ENCODE measurements around the gene LAMA4. TPM values are rescaled to one million over a fixed set of nuclear protein-coding genes. Genes with fewer than 3 reads are reported as not detected.

The LAMA4 gene
- total and polyA plus RNA-seq, 2 of the 13 experiments (the other 11 are each of a cell fraction or from before 2014, with no cell fraction given), result not detected

DNA sequence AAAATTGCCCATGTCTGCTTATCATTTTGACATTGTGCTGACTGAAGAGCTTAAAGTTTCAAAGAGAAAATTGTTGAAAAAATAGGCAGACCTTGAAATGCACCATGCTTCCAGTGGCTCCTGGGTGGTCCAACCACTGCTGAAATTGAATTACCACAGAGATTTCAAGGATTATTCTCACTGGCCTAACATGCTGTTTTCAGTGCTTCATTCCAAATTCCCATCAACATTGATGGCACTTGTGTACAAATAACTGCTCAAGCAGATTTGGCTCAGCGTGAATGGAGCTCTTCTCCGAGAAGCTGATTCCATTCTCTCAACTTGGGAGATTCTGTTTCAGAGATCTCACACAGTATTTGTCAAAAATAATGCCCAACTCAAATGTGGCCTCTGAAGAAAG is 75.5 kb downstream of the LAMA4 start:
- BruUV-seq (replicated peaks), result no TSS peak
- intact Hi-C loops (cut with micrococcal nuclease; ENCODE audit: unreplicated experiment), result no loop called here
- WGBS (ENCODE audit: low lambda C conversion rate), result 34% methylated on average over 2 of the region's 2 CpGs
- in situ Hi-C loops (cut with HindIII; ENCODE audit: extremely low pct_ligation_motif_present, low pct_unique_long_range_greater_than_20kb), result loop anchor here (5.0 kb wide), 1 partner anchor 128 kb away; no protein-coding TSS in a partner anchor
- H3K9me3 ChIP-seq (ENCODE audit: low read length), result no peaks in the 10 kb centered on the region
- no peak for DNase-seq (ENCODE audit: low spot score)
- H3K79me2 ChIP-seq (ENCODE audit: insufficient read depth, low read length), result no peaks in the 10 kb centered on the region
- H4K20me1 ChIP-seq (ENCODE audit: insufficient read depth, low read length), result no peaks in the 10 kb centered on the region
- ChIA-PET POLR2A (no interaction called here), CTCF (ENCODE audit: low intra/inter-chr PET ratio, low total read pairs) (interaction anchor here (1.2 kb wide), 1 partner anchor 133 kb away, joined by 4 read pairs; no protein-coding TSS in a partner anchor)
- H3K4me2 ChIP-seq (ENCODE audit: low read depth, low read length), result no peak overlapping the region
- FAIRE-seq, result no peak
- H3K27me3 ChIP-seq (ENCODE audit: control insufficient read depth in 1 of 2, insufficient read depth in 2 of 2, low read length in 2 of 2), result peaks cover 0 to 5% of the 10 kb centered on the region in 2 experiments; a peak in 2 of 5 replicates
- H2AFZ ChIP-seq (ENCODE audit: low read length), result no peak overlapping the region
- H3K4me3 ChIP-seq (replicated peaks in 1 of 3; ENCODE audit: insufficient read depth in 1 of 3, low read depth in 2 of 3, low read length in 3 of 3), result no peak overlapping the region
- H3K27ac ChIP-seq (ENCODE audit: extremely low read length, insufficient read depth, low read length), result no peak overlapping the region
- no peak overlapping the region for H3K9ac ChIP-seq (ENCODE audit: insufficient read depth, low read depth, low read length)
- no peak for ATAC-seq
- no peaks in the 10 kb centered on the region for H3K4me1 ChIP-seq (ENCODE audit: insufficient read depth, low read length)
- no peaks in the 10 kb centered on the region for H3K36me3 ChIP-seq (replicated peaks in 1 of 2; ENCODE audit: control insufficient read depth in 1 of 2, insufficient read depth in 2 of 2, low read length in 2 of 2)
- TF ChIP-seq, protein P1, sequence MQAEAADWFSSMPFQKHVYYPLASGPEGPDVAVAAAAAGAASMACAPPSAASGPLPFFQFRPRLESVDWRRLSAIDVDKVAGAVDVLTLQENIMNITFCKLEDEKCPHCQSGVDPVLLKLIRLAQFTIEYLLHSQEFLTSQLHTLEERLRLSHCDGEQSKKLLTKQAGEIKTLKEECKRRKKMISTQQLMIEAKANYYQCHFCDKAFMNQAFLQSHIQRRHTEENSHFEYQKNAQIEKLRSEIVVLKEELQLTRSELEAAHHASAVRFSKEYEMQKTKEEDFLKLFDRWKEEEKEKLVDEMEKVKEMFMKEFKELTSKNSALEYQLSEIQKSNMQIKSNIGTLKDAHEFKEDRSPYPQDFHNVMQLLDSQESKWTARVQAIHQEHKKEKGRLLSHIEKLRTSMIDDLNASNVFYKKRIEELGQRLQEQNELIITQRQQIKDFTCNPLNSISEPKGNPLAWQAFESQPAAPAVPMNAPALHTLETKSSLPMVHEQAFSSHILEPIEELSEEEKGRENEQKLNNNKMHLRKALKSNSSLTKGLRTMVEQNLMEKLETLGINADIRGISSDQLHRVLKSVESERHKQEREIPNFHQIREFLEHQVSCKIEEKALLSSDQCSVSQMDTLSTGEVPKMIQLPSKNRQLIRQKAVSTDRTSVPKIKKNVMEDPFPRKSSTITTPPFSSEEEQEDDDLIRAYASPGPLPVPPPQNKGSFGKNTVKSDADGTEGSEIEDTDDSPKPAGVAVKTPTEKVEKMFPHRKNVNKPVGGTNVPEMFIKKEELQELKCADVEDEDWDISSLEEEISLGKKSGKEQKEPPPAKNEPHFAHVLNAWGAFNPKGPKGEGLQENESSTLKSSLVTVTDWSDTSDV (CRISPR knock-in tag; IDR thresholded peaks at IDR 0.05), result no peak
- TF ChIP-seq POGZ (CRISPR knock-in tag; IDR thresholded peaks at IDR 0.05) (no peak), MZF1 (CRISPR knock-in tag; IDR thresholded peaks at IDR 0.05; ENCODE audit: borderline replicate concordance) (no peak), CEBPB (IDR thresholded peaks at IDR 0.05; ENCODE audit: borderline replicate concordance, low read depth, low read length) (no peak), MTA3 (CRISPR knock-in tag; IDR thresholded peaks at IDR 0.05) (no peak), ZNF550 (CRISPR knock-in tag; IDR thresholded peaks at IDR 0.05; ENCODE audit: borderline replicate concordance) (no peak), SP1 (IDR thresholded peaks at IDR 0.05) (no peak), SP1 (CRISPR knock-in tag; IDR thresholded peaks at IDR 0.05) (no peak), ZNF629 (CRISPR knock-in tag; conservative IDR thresholded peaks at IDR 0.05) (no peak), SOX13 (IDR thresholded peaks at IDR 0.05) (no peak), SOX13 (CRISPR knock-in tag; conservative IDR thresholded peaks at IDR 0.05 in 1 of 2, IDR thresholded peaks at IDR 0.05 in 1 of 2) (no peak), FOXA1 (IDR thresholded peaks at IDR 0.05) (no peak), FOXA1 (CRISPR knock-in tag; IDR thresholded peaks at IDR 0.05) (no peak), ZNF143 (CRISPR knock-in tag; IDR thresholded peaks at IDR 0.05) (no peak), ZNF567 (CRISPR knock-in tag; IDR thresholded peaks at IDR 0.05; ENCODE audit: borderline replicate concordance) (no peak), ZMYM3 (CRISPR knock-in tag; IDR thresholded peaks at IDR 0.05) (no peak)
- TF ChIP-seq, protein P2, sequence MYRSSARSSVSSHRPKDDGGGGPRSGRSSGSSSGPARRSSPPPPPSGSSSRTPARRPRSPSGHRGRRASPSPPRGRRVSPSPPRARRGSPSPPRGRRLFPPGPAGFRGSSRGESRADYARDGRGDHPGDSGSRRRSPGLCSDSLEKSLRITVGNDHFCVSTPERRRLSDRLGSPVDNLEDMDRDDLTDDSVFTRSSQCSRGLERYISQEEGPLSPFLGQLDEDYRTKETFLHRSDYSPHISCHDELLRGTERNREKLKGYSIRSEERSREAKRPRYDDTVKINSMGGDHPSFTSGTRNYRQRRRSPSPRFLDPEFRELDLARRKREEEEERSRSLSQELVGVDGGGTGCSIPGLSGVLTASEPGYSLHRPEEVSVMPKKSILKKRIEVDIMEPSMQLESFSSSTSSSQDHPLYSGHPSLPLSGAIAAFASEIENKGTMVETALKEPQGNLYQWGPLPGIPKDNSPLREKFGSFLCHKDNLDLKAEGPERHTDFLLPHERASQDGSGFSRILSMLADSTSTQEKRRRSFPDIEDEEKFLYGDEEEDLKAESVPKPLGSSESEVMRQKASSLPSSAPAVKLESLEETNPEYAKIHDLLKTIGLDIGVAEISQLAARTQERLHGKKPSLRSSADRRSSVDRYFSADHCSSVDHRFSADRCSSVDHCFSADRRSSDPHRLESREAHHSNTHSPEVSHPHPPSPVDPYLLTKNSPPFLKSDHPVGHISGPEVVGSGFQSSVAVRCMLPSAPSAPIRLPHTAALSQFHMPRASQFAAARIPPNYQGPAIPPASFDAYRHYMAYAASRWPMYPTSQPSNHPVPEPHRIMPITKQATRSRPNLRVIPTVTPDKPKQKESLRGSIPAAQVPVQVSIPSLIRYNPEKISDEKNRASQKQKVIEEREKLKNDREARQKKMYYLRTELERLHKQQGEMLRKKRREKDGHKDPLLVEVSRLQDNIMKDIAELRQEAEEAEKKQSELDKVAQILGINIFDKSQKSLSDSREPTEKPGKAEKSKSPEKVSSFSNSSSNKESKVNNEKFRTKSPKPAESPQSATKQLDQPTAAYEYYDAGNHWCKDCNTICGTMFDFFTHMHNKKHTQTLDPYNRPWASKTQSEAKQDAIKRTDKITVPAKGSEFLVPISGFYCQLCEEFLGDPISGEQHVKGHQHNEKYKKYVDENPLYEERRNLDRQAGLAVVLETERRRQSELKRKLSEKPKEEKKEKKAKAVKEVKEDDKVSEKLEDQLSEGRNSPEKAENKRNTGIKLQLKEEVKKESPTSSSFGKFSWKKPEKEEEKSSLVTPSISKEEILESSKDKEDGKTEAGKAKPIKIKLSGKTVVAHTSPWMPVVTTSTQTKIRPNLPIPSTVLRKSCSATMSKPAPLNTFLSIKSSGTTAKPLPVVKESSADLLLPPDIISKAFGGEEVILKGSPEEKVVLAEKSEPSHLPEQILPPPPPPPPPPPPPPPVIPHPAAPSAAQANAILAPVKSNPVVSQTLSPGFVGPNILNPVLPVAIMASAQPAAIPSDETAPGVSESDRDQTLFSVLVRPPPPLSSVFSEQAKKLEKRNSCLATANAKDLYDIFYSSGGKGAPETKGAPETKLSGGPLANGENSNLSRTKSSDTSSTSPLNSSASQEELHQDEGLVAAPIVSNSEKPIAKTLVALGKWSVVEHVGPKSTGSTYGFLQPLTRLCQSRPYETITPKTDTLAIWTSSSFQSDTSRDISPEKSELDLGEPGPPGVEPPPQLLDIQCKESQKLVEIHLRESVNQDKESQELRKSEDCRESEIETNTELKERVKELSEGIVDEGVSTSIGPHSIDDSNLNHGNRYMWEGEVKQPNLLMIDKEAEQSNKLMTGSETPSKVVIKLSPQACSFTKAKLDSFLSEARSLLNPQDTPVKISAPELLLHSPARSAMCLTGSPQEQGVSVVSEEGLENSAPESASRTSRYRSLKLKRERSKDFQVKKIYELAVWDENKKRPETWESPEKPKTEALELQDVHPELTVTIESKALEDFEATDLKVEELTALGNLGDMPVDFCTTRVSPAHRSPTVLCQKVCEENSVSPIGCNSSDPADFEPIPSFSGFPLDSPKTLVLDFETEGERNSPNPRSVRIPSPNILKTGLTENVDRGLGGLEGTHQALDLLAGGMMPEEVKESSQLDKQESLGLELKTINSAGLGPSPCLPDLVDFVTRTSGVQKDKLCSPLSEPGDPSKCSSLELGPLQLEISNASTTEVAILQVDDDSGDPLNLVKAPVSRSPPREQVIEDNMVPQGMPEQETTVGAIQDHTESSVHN (CRISPR knock-in tag; IDR thresholded peaks at IDR 0.05), result no peak
